Right ventricle myocardium inferior (tissue), 1 donor: Measurements from ENCODE around the gene ANTXR1. TPM values are rescaled to one million over a fixed set of nuclear protein-coding genes. Genes with fewer than 3 reads are reported as not detected.

ENCODE experiments used
- ATAC-seq: fragments of 200-7000 bp; cut with Tn5 transposase; one replicate; pipeline ENCODE4 v1.9.1; 2020; ENCODE audit warnings: mild to moderate bottlenecking, moderate library complexity
- DNase-seq: peaks from one replicate; pipeline ENCODE4 v3.0.0; 2021; ENCODE audit errors: missing footprints
- intact Hi-C: fragments of 100-400 bp; cut with DNase I; formaldehyde crosslinking; loops from one replicate; pipeline ENCODE4 v1.11.0; 2022
- total RNA-seq: library from RNA; stranded (reverse); fragmentation: NEBNext Ultra II Directional; extraction: Animal tissue kit (Norgen Biotek cat#: 25700); gene quantifications from one replicate; pipeline ENCODE4 v1.2.1, GENCODE V29; 2021
- donor health status: DM: no; HTN: yes; CAD: no; lungs with severe emphysema.

ANTXR1 gene
- total RNA-seq, 1 donor from 2014 or later = 31.9 TPM

GRCh38 chr2:69084492-69084891 lies 71.5 kb downstream of the ANTXR1 start:
- no peak for ATAC-seq
- no peak for DNase-seq
- intact Hi-C loops = no loop called here

GRCh38 chr2:69086466-69086865 lies 73.5 kb downstream of the ANTXR1 start:
- intact Hi-C loops = no loop called here
- ATAC-seq (no peak), DNase-seq (no peak)

- intact Hi-C loops = no loop called here
- peak; percentile 23 for ATAC-seq
- DNase-seq = no peak
These were observed 74.4 kb downstream of the ANTXR1 start for GRCh38 chr2:69087211-69087911.

- ATAC-seq (peak; percentile 52), DNase-seq (no peak)
- intact Hi-C loops = no loop called here
These were observed 74.9 kb downstream of the ANTXR1 start for GRCh38 chr2:69087912-69088240.

- DNase-seq = no peak
- intact Hi-C loops = no loop called here
- no peak for ATAC-seq
These were observed 75.5 kb downstream of the ANTXR1 start for GRCh38 chr2:69088466-69088865.

GRCh38 chr2:69089266-69089665 lies 76.3 kb downstream of the ANTXR1 start:
- no peak for ATAC-seq
- intact Hi-C loops = no loop called here
- no peak for DNase-seq

- DNase-seq (no peak), ATAC-seq (no peak)
- intact Hi-C loops = no loop called here
These were observed 77.0 kb downstream of the ANTXR1 start for GRCh38 chr2:69089998-69090397.

GRCh38 chr2:69090820-69091219 lies 77.8 kb downstream of the ANTXR1 start:
- ATAC-seq (no peak), DNase-seq (no peak)
- intact Hi-C loops = no loop called here

- no peak for ATAC-seq
- intact Hi-C loops = no loop called here
- no peak for DNase-seq
These were observed 79.9 kb downstream of the ANTXR1 start for GRCh38 chr2:69092857-69093256.

GRCh38 chr2:69095305-69095704 lies 82.3 kb downstream of the ANTXR1 start:
- ATAC-seq = peak; percentile 82
- DNase-seq = no peak
- intact Hi-C loops = no loop called here

GRCh38 chr2:69096326-69097095 lies 83.5 kb downstream of the ANTXR1 start:
- intact Hi-C loops = no loop called here

GRCh38 chr2:69097148-69097610 lies 84.2 kb downstream of the ANTXR1 start:
- intact Hi-C loops = no loop called here
- ATAC-seq (peak; percentile 31), DNase-seq (no peak)

More at GRCh38 chr2:69096326-69097095, 83.5 kb downstream of the ANTXR1 start:
- no peak for DNase-seq
- no peak for ATAC-seq

GRCh38 chr2:69097891-69098655 lies 85.1 kb downstream of the ANTXR1 start:
- intact Hi-C loops = no loop called here

GRCh38 chr2:69099541-69099940 lies 86.6 kb downstream of the ANTXR1 start:
- intact Hi-C loops = no loop called here
- DNase-seq = no peak
- ATAC-seq = no peak

More at GRCh38 chr2:69097891-69098655, 85.1 kb downstream of the ANTXR1 start:
- DNase-seq = no peak
- ATAC-seq = no peak

- DNase-seq = peak; percentile 65
- ATAC-seq = peak; percentile 79
- intact Hi-C loops = no loop called here
These were observed 87.3 kb downstream of the ANTXR1 start for GRCh38 chr2:69100220-69100723.

- DNase-seq = no peak
- no peak for ATAC-seq
- intact Hi-C loops = no loop called here
These were observed 89.1 kb downstream of the ANTXR1 start for GRCh38 chr2:69102041-69102593.

GRCh38 chr2:69103419-69103818 lies 90.4 kb downstream of the ANTXR1 start:
- DNase-seq (no peak), ATAC-seq (no peak)
- intact Hi-C loops = no loop called here

GRCh38 chr2:69104261-69104660 lies 91.3 kb downstream of the ANTXR1 start:
- DNase-seq (no peak), ATAC-seq (no peak)
- intact Hi-C loops = no loop called here

GRCh38 chr2:69109255-69109654 lies 96.3 kb downstream of the ANTXR1 start:
- DNase-seq (no peak), ATAC-seq (no peak)
- intact Hi-C loops = no loop called here
